PFSK-1 (cell line): ENCODE data around the gene SPEF1.

Experiments
- FOXP2 ChIP-seq: optimal IDR thresholded peaks from 2 replicates; pipeline ENCODE3; 2011; ENCODE audit warnings: borderline replicate concordance, control low read depth, inconsistent platforms; ENCODE audit not compliant: insufficient read depth; ENCODE audit errors: extremely low read length, extremely low read depth
- POLR2AphosphoS5 ChIP-seq: IDR thresholded peaks from 2 replicates; pipeline ENCODE4 v1.6.1; 2012; ENCODE audit warnings: low read depth, mild to moderate bottlenecking, control low read depth, low read length, moderate library complexity
- REST ChIP-seq, 2 experiments: IDR thresholded peaks; 2 replicates each; pipeline versions ENCODE4 v1.6.1 to v1.8.0; 2011 to 2012; ENCODE audit warnings: low read depth in 2 of 2, low read length in 2 of 2, control low read depth in 1 of 2, inconsistent platforms in 1 of 2, mild to moderate bottlenecking in 1 of 2, moderate library complexity in 1 of 2; ENCODE audit not compliant: insufficient read depth in 1 of 2
- SIN3A ChIP-seq: IDR thresholded peaks from 2 replicates; pipeline ENCODE4 v1.6.1; 2012; ENCODE audit warnings: mild to moderate bottlenecking, low read length, moderate library complexity, borderline replicate concordance; ENCODE audit not compliant: insufficient read depth
- TAF1 ChIP-seq: IDR thresholded peaks from 2 replicates; pipeline ENCODE4 v1.6.1; 2012; ENCODE audit warnings: low read length, control low read depth, borderline replicate concordance; ENCODE audit not compliant: insufficient read depth

- TF ChIP-seq FOXP2 (no peak), REST (IDR thresholded peaks at IDR 0.05; ENCODE audit: insufficient read depth in 1 of 2, low read depth in 2 of 2, low read length in 2 of 2) (no peak), POLR2AphosphoS5 (no peak), TAF1 (no peak), SIN3A (no peak)
These were observed 33.8 kb downstream of the SPEF1 start for GRCh38 chr20:3747471-3747870.
